Vagina (tissue), 2 donors: ENCODE data around the gene NCOA7. TPM values are rescaled to one million over a fixed set of nuclear protein-coding genes. Genes with fewer than 3 reads are reported as not detected.

Experiments
- DNase-seq, 2 donors: peaks; one replicate each; pipeline ENCODE4 v3.0.0-alpha.2; 2017; ENCODE audit errors: extremely low spot score in 2 of 2
- H3K27ac ChIP-seq: fragments of 200-600 bp; sonication (generic); one replicate; pipeline ENCODE4 v1.5.1; 2019
- H3K27me3 ChIP-seq: fragments of 200-600 bp; sonication (generic); one replicate; pipeline ENCODE4 v1.5.1; 2019
- H3K36me3 ChIP-seq, 2 donors: fragments of 200-600 bp; sonication (generic); one replicate each; pipeline ENCODE4 v1.5.1; 2017 to 2019
- H3K4me1 ChIP-seq: fragments of 200-600 bp; sonication (generic); one replicate; pipeline ENCODE4 v1.5.1; 2019
- H3K4me3 ChIP-seq, 2 donors: fragments of 200-600 bp; sonication (generic); 1 replicate in 1 of 2; 2 replicates in 1 of 2; pipeline ENCODE4 v1.5.1; 2016 to 2019
- H3K9me3 ChIP-seq: fragments of 200-600 bp; sonication (generic); one replicate; pipeline ENCODE4 v1.5.1; 2019
- CTCF ChIP-seq, 3 experiments: fragments of 450-650 bp in 2 of 3; fragments of 200-600 bp in 1 of 3; sonication (generic) in 1 of 3; IDR thresholded peaks; one replicate each; pipeline ENCODE4 v1.5.1; 2017 to 2019; ENCODE audit warnings: antibody characterized with exemption in 3 of 3, mild to moderate bottlenecking in 2 of 3, moderate library complexity in 2 of 3
- POLR2A ChIP-seq, 2 donors: fragments of 450-650 bp; IDR thresholded peaks; one replicate each; pipeline ENCODE4 v1.6.1; 2017; ENCODE audit warnings: antibody characterized with exemption in 2 of 2, mild to moderate bottlenecking in 2 of 2, moderate library complexity in 2 of 2
- POLR2AphosphoS5 ChIP-seq, 2 donors: sonication (generic); formaldehyde crosslinking; IDR thresholded peaks; one replicate each; pipeline ENCODE4 v1.9.0; 2017; ENCODE audit warnings: antibody characterized with exemption in 2 of 2, mild to moderate bottlenecking in 2 of 2, low read depth in 1 of 2; ENCODE audit not compliant: insufficient read depth in 1 of 2
- intact Hi-C: fragments of 100-400 bp; cut with DNase I; formaldehyde crosslinking; loops from one replicate; pipeline ENCODE4 v1.15.1; 2023
- total RNA-seq: library from RNA; depleted of rRNA; stranded (reverse); fragments of >200 nt; gene quantifications from one replicate; pipeline ENCODE4 v1.2.3, GENCODE V29; 2016

The NCOA7 gene
- total RNA-seq, 1 donor from 2014 or later: 48.6 TPM

DNA sequence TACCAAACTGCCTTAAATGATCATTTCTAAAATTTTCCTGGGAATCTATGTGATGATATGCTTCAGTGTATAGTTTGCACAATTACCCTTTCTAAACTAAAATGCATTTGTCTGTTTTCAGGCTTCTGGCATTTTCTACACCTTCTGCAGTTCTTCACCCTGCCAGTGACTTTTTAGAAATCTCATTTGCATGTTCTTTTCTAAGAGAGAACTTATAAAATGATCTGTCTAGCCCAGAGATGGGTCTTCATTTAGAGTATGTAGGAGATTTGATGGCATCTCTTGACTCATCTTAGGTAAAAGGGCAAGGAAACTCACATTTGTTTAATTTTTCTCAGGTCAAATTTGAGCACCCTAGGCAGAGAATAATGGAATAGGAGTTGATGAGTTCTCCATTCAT, 17.8 kb downstream of the NCOA7 start:
- H3K4me3 ChIP-seq: no peak overlapping the region
- H3K36me3 ChIP-seq: peaks cover 0 to 9% of the 10 kb centered on the region in 2 donors
- intact Hi-C loops: loop anchor here (10.0 kb wide), 1 partner anchor 46 kb away; no protein-coding TSS in a partner anchor
- no peak overlapping the region for H3K27ac ChIP-seq
- DNase-seq: no peak
- H3K4me1 ChIP-seq: peaks cover 26% of the 10 kb centered on the region
- TF ChIP-seq POLR2A (IDR thresholded peaks at IDR 0.05) (no peak), CTCF (IDR thresholded peaks at IDR 0.05) (no peak), POLR2AphosphoS5 (IDR thresholded peaks at IDR 0.05; ENCODE audit: insufficient read depth in 1 of 2, low read depth in 1 of 2) (no peak)
- H3K9me3 ChIP-seq: no peaks in the 10 kb centered on the region
- no peaks in the 10 kb centered on the region for H3K27me3 ChIP-seq

DNA sequence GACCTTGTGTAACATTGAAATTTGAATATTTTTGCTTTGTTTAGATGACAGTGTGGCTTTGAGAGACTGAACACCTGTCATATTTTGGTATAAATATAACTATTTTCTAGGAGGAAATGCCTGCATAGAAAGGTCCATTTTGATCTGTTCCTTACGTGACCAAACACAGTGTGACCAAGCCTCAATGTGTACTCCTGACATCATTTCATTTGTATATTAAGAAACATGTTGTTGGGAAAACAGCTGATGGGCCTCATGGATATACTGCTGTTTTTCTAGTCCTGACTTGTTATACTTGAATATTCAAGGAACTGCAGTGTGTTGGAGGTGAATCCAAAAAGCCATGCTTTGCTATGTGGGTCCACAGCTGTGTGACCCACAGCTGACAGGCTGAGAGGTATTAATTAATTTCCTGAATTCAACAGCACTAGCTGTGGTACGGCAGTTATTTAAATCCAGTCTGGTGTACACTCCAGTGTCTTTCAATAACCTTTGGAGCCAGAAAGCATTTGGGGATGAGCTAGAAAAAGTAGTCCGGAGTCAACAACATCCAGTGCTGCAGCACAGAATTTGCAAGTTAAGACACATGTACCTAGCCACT, 18.9 kb downstream of the NCOA7 start:
- no peak for DNase-seq
- Histone ChIP-seq H3K4me3 (no peak overlapping the region), H3K27me3 (no peaks in the 10 kb centered on the region), H3K9me3 (no peaks in the 10 kb centered on the region), H3K4me1 (peaks cover 18% of the 10 kb centered on the region), H3K36me3 (peaks cover 0 to 9% of the 10 kb centered on the region in 2 donors), H3K27ac (no peak overlapping the region)
- TF ChIP-seq POLR2A (IDR thresholded peaks at IDR 0.05) (no peak), CTCF (IDR thresholded peaks at IDR 0.05) (no peak), POLR2AphosphoS5 (IDR thresholded peaks at IDR 0.05; ENCODE audit: insufficient read depth in 1 of 2, low read depth in 1 of 2) (no peak)
- intact Hi-C loops: loop anchor here (10.0 kb wide), 1 partner anchor 45 kb away; no protein-coding TSS in a partner anchor

DNA sequence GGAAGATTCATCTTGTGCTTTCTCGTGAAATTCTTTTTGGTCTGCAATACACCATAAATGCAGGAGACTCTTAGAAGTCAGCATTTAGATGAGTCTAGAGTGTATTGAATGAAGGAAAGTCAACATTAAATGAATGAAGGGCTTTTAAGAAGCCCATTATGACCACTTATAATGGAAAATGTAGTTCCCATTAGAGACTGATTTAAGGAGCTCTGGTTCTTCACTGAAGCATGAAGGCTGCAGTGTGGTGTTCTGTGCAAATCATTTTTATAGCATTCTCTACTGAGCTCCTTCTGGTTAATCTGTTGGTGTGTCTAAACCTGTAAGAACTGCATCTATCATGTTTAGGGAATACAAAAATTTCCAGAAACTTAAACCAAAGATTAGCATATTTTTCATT, 19.7 kb downstream of the NCOA7 start:
- peaks cover 24% of the 10 kb centered on the region for H3K4me1 ChIP-seq

GRCh38 chr6:125811259-125811658, 20.5 kb downstream of the NCOA7 start:
- Histone ChIP-seq H3K9me3 (no peaks in the 10 kb centered on the region), H3K4me1 (peaks cover 26% of the 10 kb centered on the region), H3K27me3 (no peaks in the 10 kb centered on the region), H3K27ac (no peak overlapping the region), H3K36me3 (peaks cover 0 to 9% of the 10 kb centered on the region in 2 donors), H3K4me3 (no peak overlapping the region)
- no peak for TF ChIP-seq POLR2AphosphoS5 (IDR thresholded peaks at IDR 0.05; ENCODE audit: insufficient read depth in 1 of 2, low read depth in 1 of 2)
- no peak for TF ChIP-seq POLR2A (IDR thresholded peaks at IDR 0.05)
- TF ChIP-seq CTCF (IDR thresholded peaks at IDR 0.05): no peak
- no peak for DNase-seq
- intact Hi-C loops: no loop called here

More for the DNA sequence above, 19.7 kb downstream of the NCOA7 start:
- TF ChIP-seq CTCF (IDR thresholded peaks at IDR 0.05) (no peak), POLR2A (IDR thresholded peaks at IDR 0.05) (no peak), POLR2AphosphoS5 (IDR thresholded peaks at IDR 0.05; ENCODE audit: insufficient read depth in 1 of 2, low read depth in 1 of 2) (no peak)
- no peaks in the 10 kb centered on the region for H3K9me3 ChIP-seq
- H3K27me3 ChIP-seq: no peaks in the 10 kb centered on the region
- peaks cover 0 to 9% of the 10 kb centered on the region in 2 donors for H3K36me3 ChIP-seq
- H3K27ac ChIP-seq: no peak overlapping the region
- no peak overlapping the region for H3K4me3 ChIP-seq
- DNase-seq: no peak
- intact Hi-C loops: no loop called here
